PFSK-1 (cell line): ENCODE results near the gene RCOR2.

Source experiments
- POLR2AphosphoS5 ChIP-seq: IDR thresholded peaks from 2 replicates; pipeline ENCODE4 v1.6.1; 2012; ENCODE audit warnings: low read depth, mild to moderate bottlenecking, control low read depth, low read length, moderate library complexity
- SIN3A ChIP-seq: IDR thresholded peaks from 2 replicates; pipeline ENCODE4 v1.6.1; 2012; ENCODE audit warnings: mild to moderate bottlenecking, low read length, moderate library complexity, borderline replicate concordance; ENCODE audit not compliant: insufficient read depth
- TAF1 ChIP-seq: IDR thresholded peaks from 2 replicates; pipeline ENCODE4 v1.6.1; 2012; ENCODE audit warnings: low read length, control low read depth, borderline replicate concordance; ENCODE audit not compliant: insufficient read depth
- TF ChIP-seq, protein P1 (sequence below), 2 experiments: IDR thresholded peaks; 2 replicates each; pipeline versions ENCODE4 v1.6.1 to v1.8.0; 2011 to 2012; ENCODE audit warnings: low read depth in 2 of 2, low read length in 2 of 2, control low read depth in 1 of 2, inconsistent platforms in 1 of 2, mild to moderate bottlenecking in 1 of 2, moderate library complexity in 1 of 2; ENCODE audit not compliant: insufficient read depth in 1 of 2

GRCh38 chr11:63961608-63962412 lies 44.8 kb upstream of the RCOR2 start:
- no peak for TF ChIP-seq POLR2AphosphoS5
- TF ChIP-seq, protein P1, sequence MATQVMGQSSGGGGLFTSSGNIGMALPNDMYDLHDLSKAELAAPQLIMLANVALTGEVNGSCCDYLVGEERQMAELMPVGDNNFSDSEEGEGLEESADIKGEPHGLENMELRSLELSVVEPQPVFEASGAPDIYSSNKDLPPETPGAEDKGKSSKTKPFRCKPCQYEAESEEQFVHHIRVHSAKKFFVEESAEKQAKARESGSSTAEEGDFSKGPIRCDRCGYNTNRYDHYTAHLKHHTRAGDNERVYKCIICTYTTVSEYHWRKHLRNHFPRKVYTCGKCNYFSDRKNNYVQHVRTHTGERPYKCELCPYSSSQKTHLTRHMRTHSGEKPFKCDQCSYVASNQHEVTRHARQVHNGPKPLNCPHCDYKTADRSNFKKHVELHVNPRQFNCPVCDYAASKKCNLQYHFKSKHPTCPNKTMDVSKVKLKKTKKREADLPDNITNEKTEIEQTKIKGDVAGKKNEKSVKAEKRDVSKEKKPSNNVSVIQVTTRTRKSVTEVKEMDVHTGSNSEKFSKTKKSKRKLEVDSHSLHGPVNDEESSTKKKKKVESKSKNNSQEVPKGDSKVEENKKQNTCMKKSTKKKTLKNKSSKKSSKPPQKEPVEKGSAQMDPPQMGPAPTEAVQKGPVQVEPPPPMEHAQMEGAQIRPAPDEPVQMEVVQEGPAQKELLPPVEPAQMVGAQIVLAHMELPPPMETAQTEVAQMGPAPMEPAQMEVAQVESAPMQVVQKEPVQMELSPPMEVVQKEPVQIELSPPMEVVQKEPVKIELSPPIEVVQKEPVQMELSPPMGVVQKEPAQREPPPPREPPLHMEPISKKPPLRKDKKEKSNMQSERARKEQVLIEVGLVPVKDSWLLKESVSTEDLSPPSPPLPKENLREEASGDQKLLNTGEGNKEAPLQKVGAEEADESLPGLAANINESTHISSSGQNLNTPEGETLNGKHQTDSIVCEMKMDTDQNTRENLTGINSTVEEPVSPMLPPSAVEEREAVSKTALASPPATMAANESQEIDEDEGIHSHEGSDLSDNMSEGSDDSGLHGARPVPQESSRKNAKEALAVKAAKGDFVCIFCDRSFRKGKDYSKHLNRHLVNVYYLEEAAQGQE (IDR thresholded peaks at IDR 0.05; ENCODE audit: insufficient read depth in 1 of 2, low read depth in 2 of 2, low read length in 2 of 2): no peak
- no peak for TF ChIP-seq TAF1
- TF ChIP-seq SIN3A: no peak
